ES-I3 (cell line): Measurements from ENCODE around the gene IL18R1.

Source experiments
- H3K36me3 ChIP-seq: 2 replicates; pipeline ENCODE4 v1.6.1; 2013; ENCODE audit warnings: mild to moderate bottlenecking, low read length, control low read depth, moderate library complexity; ENCODE audit not compliant: insufficient read depth
- H3K4me1 ChIP-seq: 2 replicates; pipeline ENCODE4 v1.6.1; 2013; ENCODE audit warnings: mild to moderate bottlenecking, control low read depth, low read length; ENCODE audit not compliant: insufficient read depth
- H3K9ac ChIP-seq: 2 replicates; pipeline ENCODE4 v1.6.1; 2013; ENCODE audit warnings: low read depth, mild to moderate bottlenecking, low read length, moderate library complexity
- H3K9me3 ChIP-seq: 2 replicates; pipeline ENCODE4 v1.6.1; 2013; ENCODE audit warnings: mild to moderate bottlenecking, low read length, moderate library complexity; ENCODE audit not compliant: control insufficient read depth, insufficient read depth

Gene IL18R1

GRCh38 chr2:102442967-102443828 lies 87.6 kb downstream of the IL18R1 start:
- Histone ChIP-seq H3K36me3 (no peaks in the 10 kb centered on the region), H3K9ac (no peak overlapping the region), H3K9me3 (no peaks in the 10 kb centered on the region), H3K4me1 (peaks cover 4% of the 10 kb centered on the region; the same call in 1 of the 2 replicates)

GRCh38 chr2:102444233-102444632 lies 88.6 kb downstream of the IL18R1 start:
- no peaks in the 10 kb centered on the region for H3K36me3 ChIP-seq
- no peak overlapping the region for H3K9ac ChIP-seq
- no peaks in the 10 kb centered on the region for H3K9me3 ChIP-seq
- H3K4me1 ChIP-seq = peaks cover 4% of the 10 kb centered on the region; the same call in 1 of the 2 replicates

DNA sequence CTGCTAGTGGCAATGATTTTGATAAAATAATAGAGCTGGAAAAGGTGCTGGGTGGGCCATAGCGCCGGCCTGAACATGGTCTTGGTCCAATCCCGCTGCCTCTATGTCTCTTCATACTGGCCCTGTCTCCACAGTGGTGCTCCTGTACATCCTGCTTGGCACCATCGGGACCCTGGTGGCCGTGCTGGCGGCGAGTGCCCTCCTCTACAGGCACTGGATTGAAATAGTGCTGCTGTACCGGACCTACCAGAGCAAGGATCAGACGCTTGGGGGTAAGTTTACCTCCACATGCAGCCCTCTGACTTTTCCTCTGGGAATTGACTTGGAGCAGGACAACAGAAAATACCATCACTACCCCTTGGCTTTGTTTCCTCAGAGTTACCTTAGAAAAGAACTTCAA lies 91.3 kb downstream of the IL18R1 start:
- no peaks in the 10 kb centered on the region for H3K9me3 ChIP-seq
- H3K4me1 ChIP-seq = peaks cover 4% of the 10 kb centered on the region; the same call in 1 of the 2 replicates
- no peaks in the 10 kb centered on the region for H3K36me3 ChIP-seq
- H3K9ac ChIP-seq = no peak overlapping the region
